Adrenal gland (tissue), 5 donors: ENCODE results near the gene MYMK.

Source experiments
- POLR2A ChIP-seq, 2 donors: fragments of 450-650 bp; IDR thresholded peaks; one replicate each; pipeline ENCODE4 v1.6.1; 2017; ENCODE audit warnings: antibody characterized with exemption in 2 of 2, mild to moderate bottlenecking in 2 of 2, moderate library complexity in 1 of 2
- TF ChIP-seq, protein P1 (sequence below), 6 experiments: fragments of 450-650 bp in 4 of 6; fragments of 200-600 bp in 2 of 6; sonication (generic) in 1 of 6; IDR thresholded peaks; 1 replicate in 5 of 6; 2 replicates in 1 of 6; pipeline versions ENCODE4 v1.5.1 to v1.8.0; 2016 to 2021; ENCODE audit warnings: antibody characterized with exemption in 6 of 6, mild to moderate bottlenecking in 2 of 6, moderate library complexity in 1 of 6
- donor health status: DM: no; HTN: no; CAD: no.

GRCh38 chr9:133519693-133520092 lies 5.1 kb downstream of the MYMK start:
- TF ChIP-seq POLR2A (IDR thresholded peaks at IDR 0.05), result no peak
- TF ChIP-seq, protein P1, sequence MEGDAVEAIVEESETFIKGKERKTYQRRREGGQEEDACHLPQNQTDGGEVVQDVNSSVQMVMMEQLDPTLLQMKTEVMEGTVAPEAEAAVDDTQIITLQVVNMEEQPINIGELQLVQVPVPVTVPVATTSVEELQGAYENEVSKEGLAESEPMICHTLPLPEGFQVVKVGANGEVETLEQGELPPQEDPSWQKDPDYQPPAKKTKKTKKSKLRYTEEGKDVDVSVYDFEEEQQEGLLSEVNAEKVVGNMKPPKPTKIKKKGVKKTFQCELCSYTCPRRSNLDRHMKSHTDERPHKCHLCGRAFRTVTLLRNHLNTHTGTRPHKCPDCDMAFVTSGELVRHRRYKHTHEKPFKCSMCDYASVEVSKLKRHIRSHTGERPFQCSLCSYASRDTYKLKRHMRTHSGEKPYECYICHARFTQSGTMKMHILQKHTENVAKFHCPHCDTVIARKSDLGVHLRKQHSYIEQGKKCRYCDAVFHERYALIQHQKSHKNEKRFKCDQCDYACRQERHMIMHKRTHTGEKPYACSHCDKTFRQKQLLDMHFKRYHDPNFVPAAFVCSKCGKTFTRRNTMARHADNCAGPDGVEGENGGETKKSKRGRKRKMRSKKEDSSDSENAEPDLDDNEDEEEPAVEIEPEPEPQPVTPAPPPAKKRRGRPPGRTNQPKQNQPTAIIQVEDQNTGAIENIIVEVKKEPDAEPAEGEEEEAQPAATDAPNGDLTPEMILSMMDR (IDR thresholded peaks at IDR 0.05), result no peak
